SK-N-MC (cell line): Measurements from ENCODE around the gene SERPINA3.
"Not testable (repeated sequence)": the region's sequence is repeated elsewhere in the genome, so short reads cannot be mapped to it uniquely, and the experiment has no call there.

Source experiments
- DNase-seq: peaks from one replicate; pipeline ENCODE4 v3.0.0-alpha.2; 2011; ENCODE audit warnings: low read depth, low spot score
- H3K27ac ChIP-seq: fragments of 200-600 bp; sonication (generic); 2 replicates; pipeline ENCODE4 v1.5.1; 2016; ENCODE audit warnings: mixed run types
- H3K36me3 ChIP-seq: fragments of 200-600 bp; sonication (generic); 2 replicates; pipeline ENCODE4 v1.6.1; 2017; ENCODE audit warnings: antibody characterized with exemption, low read length, mixed read lengths; ENCODE audit not compliant: insufficient read depth
- H3K4me3 ChIP-seq: fragments of 200-600 bp; sonication (generic); 2 replicates; pipeline ENCODE4 v1.5.1; 2016
- H3K9ac ChIP-seq: fragments of 200-600 bp; sonication (generic); 2 replicates; pipeline ENCODE4 v1.8.0; 2017; ENCODE audit warnings: mixed run types, mixed read lengths; ENCODE audit not compliant: insufficient read length
- H3K9me3 ChIP-seq: fragments of 200-600 bp; sonication (generic); 2 replicates; pipeline ENCODE4 v1.6.1; 2017; ENCODE audit warnings: low read depth, mild to moderate bottlenecking, antibody characterized with exemption, low read length, moderate library complexity, mixed read lengths
- EZH2 ChIP-seq: fragments of 200-600 bp; sonication (generic); IDR thresholded peaks from one replicate; pipeline ENCODE4 v1.6.1; 2017; ENCODE audit warnings: antibody characterized with exemption
- FOXP2 ChIP-seq: optimal IDR thresholded peaks from 2 replicates; pipeline ENCODE3; 2011; ENCODE audit warnings: mild to moderate bottlenecking, moderate library complexity; ENCODE audit not compliant: insufficient read depth; ENCODE audit errors: extremely low read length, control extremely low read depth
- POLR2AphosphoS5 ChIP-seq: IDR thresholded peaks from 2 replicates; pipeline ENCODE4 v1.6.1; 2012; ENCODE audit warnings: mild to moderate bottlenecking, low read depth, low read length, borderline replicate concordance

The SERPINA3 gene

DNA sequence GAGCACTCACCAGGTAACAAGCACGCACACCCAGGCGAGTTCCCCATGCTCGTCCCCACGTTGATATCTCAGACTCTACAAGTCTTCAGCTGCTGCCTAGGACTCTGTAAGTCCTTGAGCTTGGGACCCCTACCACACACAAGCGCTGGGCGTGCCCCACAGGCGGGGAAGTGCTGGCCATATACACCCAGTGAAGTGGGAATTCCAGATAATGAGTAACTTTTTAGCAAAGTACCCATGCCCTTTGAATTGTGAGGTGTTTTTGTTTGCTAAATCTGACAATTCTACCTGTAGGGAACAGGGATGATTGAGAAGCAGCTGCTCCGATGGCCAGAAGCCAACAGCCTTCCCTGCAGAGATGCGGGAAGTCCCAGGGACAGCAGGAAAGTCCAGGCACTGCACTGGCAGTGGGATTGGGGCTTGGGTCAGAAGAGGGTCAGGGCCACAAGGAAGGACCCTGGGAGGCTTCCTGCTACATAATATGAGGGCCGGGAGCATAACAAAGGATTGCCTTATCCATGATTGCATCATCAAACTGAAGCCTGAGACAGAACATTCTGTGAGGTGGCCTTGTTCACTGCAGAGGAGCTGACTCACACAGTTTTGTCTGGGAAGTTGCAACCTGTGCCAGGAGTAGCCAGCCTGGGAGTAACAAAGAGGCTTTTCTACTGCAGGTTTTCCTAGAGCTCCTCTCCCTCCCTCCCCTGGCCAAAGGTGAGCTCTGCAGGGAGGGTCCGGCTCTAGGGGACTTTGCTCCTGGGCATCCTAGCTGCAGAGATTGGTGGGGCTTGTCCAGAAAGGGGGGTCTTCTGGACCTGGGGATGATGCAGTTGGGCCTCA, 13.2 kb upstream of the SERPINA3 start:
- H3K4me3 ChIP-seq, result no peak overlapping the region
- H3K27ac ChIP-seq, result no peak overlapping the region
- H3K36me3 ChIP-seq, result no peaks in the 10 kb centered on the region
- H3K9me3 ChIP-seq, result no peaks in the 10 kb centered on the region
- TF ChIP-seq EZH2, result no peak
- no peak for TF ChIP-seq FOXP2
- TF ChIP-seq POLR2AphosphoS5, result no peak
- H3K9ac ChIP-seq, result no peak overlapping the region
- no peak for DNase-seq

DNA sequence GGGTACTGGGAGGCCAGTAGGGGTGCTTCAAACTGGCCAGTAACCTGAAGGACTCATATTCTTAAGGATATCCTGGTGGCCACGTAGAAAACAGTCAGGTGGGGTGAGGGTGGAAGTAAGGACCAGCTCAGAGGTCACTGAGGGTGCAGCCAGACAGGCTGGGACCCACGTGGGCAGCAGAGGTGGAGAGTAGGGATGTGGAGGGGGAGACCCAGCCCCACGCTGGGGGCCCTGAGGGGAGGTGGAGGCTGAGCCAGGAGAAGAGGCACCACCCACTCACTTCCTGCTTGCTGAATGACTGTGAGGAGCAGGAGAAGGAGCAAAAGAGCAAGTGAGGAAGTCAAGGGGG, 12.6 kb upstream of the SERPINA3 start:
- TF ChIP-seq POLR2AphosphoS5, result no peak
- no peak for TF ChIP-seq FOXP2
- no peak for TF ChIP-seq EZH2
- no peak overlapping the region for H3K9ac ChIP-seq
- no peaks in the 10 kb centered on the region for H3K36me3 ChIP-seq
- H3K4me3 ChIP-seq, result no peak overlapping the region
- no peaks in the 10 kb centered on the region for H3K9me3 ChIP-seq
- no peak overlapping the region for H3K27ac ChIP-seq
- no peak for DNase-seq

DNA sequence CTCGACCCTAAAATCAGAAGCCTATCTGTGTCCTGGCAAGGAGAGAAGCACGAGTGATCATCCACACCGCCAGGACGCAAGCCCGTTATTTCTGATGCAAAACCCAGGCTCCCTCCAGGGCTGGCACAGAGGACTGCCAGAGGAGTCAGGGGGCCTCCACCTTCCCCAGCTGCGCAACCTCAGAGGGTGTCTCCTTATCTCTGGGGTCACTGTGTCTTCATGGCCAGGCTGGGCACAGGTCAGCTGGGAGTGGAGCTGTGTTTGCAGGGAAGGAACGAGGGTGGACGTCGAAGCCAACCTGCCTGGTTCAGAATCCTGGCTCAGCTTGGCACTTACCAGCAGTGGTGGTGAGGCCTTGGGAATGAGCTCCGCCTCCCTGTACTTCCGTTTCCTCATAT, 12.0 kb upstream of the SERPINA3 start:
- Histone ChIP-seq H3K9ac (no peak overlapping the region), H3K27ac (no peak overlapping the region), H3K36me3 (no peaks in the 10 kb centered on the region), H3K4me3 (no peak overlapping the region), H3K9me3 (no peaks in the 10 kb centered on the region)
- no peak for TF ChIP-seq EZH2
- no peak for TF ChIP-seq FOXP2
- TF ChIP-seq POLR2AphosphoS5, result no peak
- DNase-seq, result no peak

DNA sequence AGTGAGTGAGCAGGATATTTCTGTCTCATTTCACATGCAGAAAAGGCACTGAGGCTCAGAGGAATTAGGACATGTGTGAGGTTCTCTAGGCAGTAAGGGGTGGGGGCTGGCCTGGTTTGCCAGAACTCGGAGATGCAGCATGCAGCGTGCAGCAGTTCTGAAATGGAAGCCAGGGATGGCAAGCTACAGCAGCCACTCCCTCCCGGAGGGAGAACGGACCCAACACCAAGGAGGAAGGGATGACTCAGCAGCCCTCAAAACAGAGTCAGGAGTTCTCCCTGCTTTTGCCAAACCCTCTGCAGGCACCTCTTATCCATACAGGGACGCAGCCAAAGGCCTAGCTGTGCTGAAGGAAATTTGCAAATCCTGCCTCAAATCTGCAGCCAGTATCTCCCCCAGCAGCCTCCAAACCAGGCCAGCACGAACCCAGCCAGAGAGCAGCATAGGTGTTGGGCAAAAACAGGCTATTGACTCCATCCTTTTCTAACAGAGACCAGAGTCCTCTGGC, 10.3 kb upstream of the SERPINA3 start:
- no peak for DNase-seq
- Histone ChIP-seq H3K9ac (no peak overlapping the region), H3K27ac (no peak overlapping the region), H3K36me3 (no peaks in the 10 kb centered on the region), H3K9me3 (no peaks in the 10 kb centered on the region), H3K4me3 (no peak overlapping the region)
- no peak for TF ChIP-seq POLR2AphosphoS5
- TF ChIP-seq FOXP2, result no peak
- no peak for TF ChIP-seq EZH2

DNA sequence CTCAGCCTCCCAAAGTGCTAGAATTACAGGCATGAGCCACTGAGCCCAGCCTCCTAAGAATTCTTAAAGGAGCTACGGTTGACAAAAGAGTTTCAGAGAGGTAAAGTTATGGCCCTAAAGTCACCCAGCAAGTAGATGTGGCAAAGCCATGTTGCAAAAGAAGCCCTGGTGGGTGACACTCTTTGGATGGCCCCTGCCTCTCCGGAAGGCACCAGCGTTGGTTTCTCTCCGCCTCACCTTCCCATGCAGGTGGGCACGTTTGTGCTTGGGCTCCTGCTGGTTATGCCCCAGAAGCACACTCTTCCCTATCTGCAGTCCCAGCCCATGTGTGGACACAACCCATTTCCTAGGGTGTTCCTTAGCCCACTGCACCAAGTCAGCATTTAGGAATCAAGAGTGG, 9.5 kb upstream of the SERPINA3 start:
- Histone ChIP-seq H3K36me3 (no peaks in the 10 kb centered on the region), H3K27ac (no peak overlapping the region), H3K9ac (no peak overlapping the region), H3K9me3 (no peaks in the 10 kb centered on the region), H3K4me3 (no peak overlapping the region)
- no peak for TF ChIP-seq EZH2
- DNase-seq, result no peak

DNA sequence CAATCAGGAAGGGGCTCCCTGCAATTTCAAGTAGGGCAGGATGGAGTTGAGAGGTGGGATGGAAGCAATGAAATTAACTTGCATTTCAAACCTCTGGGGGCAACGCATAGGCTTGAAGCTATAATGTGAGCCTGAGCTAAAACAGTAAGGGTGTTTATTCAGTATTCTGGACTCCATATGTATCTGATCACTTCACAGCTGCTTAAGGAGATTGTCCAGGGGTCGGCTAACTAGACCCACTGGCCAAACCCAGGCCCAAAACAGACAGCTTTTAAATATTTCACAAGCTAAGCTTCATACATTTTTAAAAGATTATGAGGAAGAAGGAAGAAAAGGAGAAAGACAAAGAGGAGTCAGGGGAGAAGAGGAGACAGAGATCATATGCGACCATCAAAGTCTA, 6.8 kb upstream of the SERPINA3 start:
- Histone ChIP-seq H3K27ac (no peak overlapping the region), H3K4me3 (no peak overlapping the region), H3K9ac (no peak overlapping the region), H3K36me3 (no peaks in the 10 kb centered on the region), H3K9me3 (no peaks in the 10 kb centered on the region)
- TF ChIP-seq POLR2AphosphoS5 (no peak), FOXP2 (no peak), EZH2 (no peak)
- DNase-seq, result no peak

DNA sequence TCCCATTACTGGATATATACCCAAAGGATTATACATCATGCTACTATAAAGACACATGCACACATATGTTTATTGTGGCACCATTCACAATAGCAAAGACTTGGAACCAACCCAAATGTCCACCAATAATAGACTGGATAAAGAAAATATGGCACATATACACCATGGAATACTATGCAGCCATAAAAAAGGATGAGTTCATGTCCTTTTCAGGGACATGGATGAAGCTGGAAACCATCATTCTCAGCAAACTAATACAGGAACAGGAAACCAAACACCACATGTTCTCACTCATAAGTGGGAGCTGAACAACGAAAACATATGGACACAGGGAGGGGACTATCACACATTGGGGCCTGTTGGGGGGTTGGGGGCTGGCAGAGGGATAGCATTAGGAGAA, 3.2 kb upstream of the SERPINA3 start:
- not testable (repeated sequence) for DNase-seq, H3K9ac ChIP-seq, H3K9me3 ChIP-seq, H3K4me3 ChIP-seq, H3K27ac ChIP-seq, H3K36me3 ChIP-seq

DNA sequence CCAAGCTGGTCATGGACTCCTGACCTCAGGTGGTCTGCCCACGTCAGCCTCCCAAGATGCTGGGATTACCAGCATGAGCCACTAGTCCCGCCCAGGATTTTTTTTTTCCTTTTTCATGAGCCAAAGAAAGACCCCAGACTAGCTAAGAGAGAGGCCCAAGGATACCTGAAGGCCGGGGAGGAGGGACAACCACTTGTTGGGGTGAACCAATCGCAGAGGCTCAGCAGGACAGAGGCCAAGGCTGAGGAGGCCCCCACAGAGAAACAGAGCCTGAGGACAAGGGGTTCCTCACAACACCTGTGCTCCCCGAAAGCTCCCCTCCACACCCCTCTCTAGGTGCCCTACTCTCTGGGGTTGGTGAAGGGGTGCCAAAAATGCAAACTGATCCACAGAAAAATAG, 1.0 kb upstream of the SERPINA3 start:
- no peak overlapping the region for H3K27ac ChIP-seq
- no peaks in the 10 kb centered on the region for H3K9me3 ChIP-seq
- H3K36me3 ChIP-seq, result no peaks in the 10 kb centered on the region
- H3K9ac ChIP-seq, result no peak overlapping the region
- no peak overlapping the region for H3K4me3 ChIP-seq
- TF ChIP-seq FOXP2 (no peak), EZH2 (no peak), POLR2AphosphoS5 (no peak)
- DNase-seq, result no peak

DNA sequence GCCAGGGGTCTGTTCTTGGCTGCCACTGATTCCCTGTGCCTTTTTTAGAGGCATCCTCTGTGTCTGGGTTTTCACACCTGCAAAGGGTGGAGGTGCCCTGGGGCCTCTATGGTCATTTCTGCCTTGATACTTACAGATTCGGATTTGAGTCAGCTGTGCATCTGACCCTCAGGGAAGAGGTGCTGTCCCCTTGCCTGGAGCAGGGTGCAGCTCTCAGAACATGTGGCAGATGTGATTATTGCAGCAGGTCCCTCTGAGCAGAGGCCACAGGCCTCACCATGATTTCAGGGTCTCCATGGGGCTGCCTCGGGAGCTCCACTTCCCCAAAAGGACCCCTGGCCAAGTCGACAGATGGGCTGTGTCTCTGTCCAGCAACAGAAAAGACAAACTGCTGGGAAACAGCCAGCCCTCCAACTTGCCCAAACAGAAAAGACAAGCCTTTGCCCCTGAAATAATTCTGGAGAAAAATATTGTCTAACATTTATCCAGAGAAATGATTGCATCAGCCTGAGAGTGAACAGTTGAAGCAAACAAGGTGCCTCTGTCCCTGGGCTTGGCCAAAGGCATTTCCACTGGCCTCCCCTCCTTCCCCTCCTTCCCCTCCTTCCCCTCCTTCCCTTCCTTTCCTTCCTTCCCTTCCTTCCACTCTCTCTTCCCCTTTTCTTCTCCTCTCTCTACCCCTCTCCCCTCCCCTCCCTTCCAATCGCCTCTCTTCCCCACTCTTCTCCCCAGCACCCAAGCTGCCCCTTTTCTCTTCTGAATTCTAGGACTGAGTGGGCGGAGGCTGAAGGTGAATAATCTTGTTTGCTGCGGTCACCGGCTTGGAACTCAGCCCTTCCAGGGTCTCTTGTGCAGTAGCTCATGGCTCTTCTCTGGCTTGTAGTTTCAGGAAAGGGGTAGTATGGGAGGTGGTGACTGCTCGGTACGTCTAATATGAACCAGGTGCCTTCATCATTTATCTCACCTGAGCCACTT, 676 bp downstream of the SERPINA3 start:
- DNase-seq, result no peak
- no peak for TF ChIP-seq POLR2AphosphoS5
- TF ChIP-seq EZH2, result no peak
- TF ChIP-seq FOXP2, result no peak
- no peak overlapping the region for H3K4me3 ChIP-seq
- H3K9me3 ChIP-seq, result no peaks in the 10 kb centered on the region
- H3K9ac ChIP-seq, result no peak overlapping the region
- H3K36me3 ChIP-seq, result no peaks in the 10 kb centered on the region
- H3K27ac ChIP-seq, result no peak overlapping the region
